Measurements from ENCODE around the gene URAD.

GRCh38 chr13:27972478-27972820, 16.0 kb downstream of the URAD start:
- TF ChIP-seq KDM1A (IDR thresholded peaks at IDR 0.05; ENCODE audit: low read depth): no peak
- TF ChIP-seq CTCF (IDR thresholded peaks at IDR 0.05): no peak
- no peak for TF ChIP-seq KDM5A (IDR thresholded peaks at IDR 0.05)
- TF ChIP-seq JUNB (IDR thresholded peaks at IDR 0.05): no peak
- TF ChIP-seq E2F6 (IDR thresholded peaks at IDR 0.05; ENCODE audit: borderline replicate concordance, low read depth): no peak
- no peak for TF ChIP-seq BHLHE40 (IDR thresholded peaks at IDR 0.05; ENCODE audit: low read depth, low read length)
- TF ChIP-seq TFCP2L1 (CRISPR knock-in tag; IDR thresholded peaks at IDR 0.05): no peak
- no peak for TF ChIP-seq MYC (IDR thresholded peaks at IDR 0.05; ENCODE audit: borderline replicate concordance, low read length)
- no peak for TF ChIP-seq JUN (IDR thresholded peaks at IDR 0.05)
- TF ChIP-seq REST (IDR thresholded peaks at IDR 0.05): no peak
- TF ChIP-seq CEBPB (IDR thresholded peaks at IDR 0.05): no peak
- TF ChIP-seq PBX3 (IDR thresholded peaks at IDR 0.05): no peak
- TF ChIP-seq MAX (IDR thresholded peaks at IDR 0.05): no peak
- TF ChIP-seq HOXA7 (CRISPR knock-in tag; IDR thresholded peaks at IDR 0.05): no peak
